22Rv1 (cell line): ENCODE measurements around the gene DOHH.

Source experiments
- CTCF ChIP-seq: fragments of 450-650 bp; IDR thresholded peaks from 2 replicates; pipeline ENCODE4 v1.5.1; 2017; ENCODE audit warnings: mild to moderate bottlenecking
- ZFX ChIP-seq: fragments of 450-650 bp; IDR thresholded peaks from 2 replicates; pipeline ENCODE4 v1.6.1; 2017; ENCODE audit warnings: antibody characterized with exemption, borderline replicate concordance

GRCh38 chr19:3455393-3455955, 45.0 kb downstream of the DOHH start:
- no peak for TF ChIP-seq CTCF
- no peak for TF ChIP-seq ZFX
